Mesodermal cell (in vitro differentiated cells): ENCODE results near the gene PDX1.
A peak's percentile ranks its signal among the peaks of the same experiment; 100 is the strongest.

Experiments
- H3K27ac ChIP-seq: 2 replicates; pipeline ENCODE4 v1.7.0; 2013; ENCODE audit warnings: mild to moderate bottlenecking, low read depth, low read length, moderate library complexity; ENCODE audit not compliant: severe bottlenecking
- H3K36me3 ChIP-seq: 2 replicates; pipeline ENCODE4 v1.7.1; 2013; ENCODE audit warnings: mild to moderate bottlenecking, low read length, moderate library complexity; ENCODE audit not compliant: control insufficient read depth, insufficient read depth
- H3K4me1 ChIP-seq: one replicate; pipeline ENCODE4 v1.7.1; 2013; ENCODE audit warnings: mild to moderate bottlenecking, low read length; ENCODE audit not compliant: insufficient read depth, control insufficient read depth, poor library complexity, severe bottlenecking
- H3K4me3 ChIP-seq: 2 replicates; pipeline ENCODE4 v1.7.0; 2013; ENCODE audit warnings: low read length, control low read depth, mild to moderate bottlenecking; ENCODE audit not compliant: insufficient read depth, poor library complexity, severe bottlenecking; ENCODE audit errors: extremely low read depth
- H3K9me3 ChIP-seq: 2 replicates; pipeline ENCODE4 v1.7.1; 2013; ENCODE audit warnings: mild to moderate bottlenecking, low read length, moderate library complexity; ENCODE audit not compliant: control insufficient read depth
- WGBS, 2 experiments: methylation state at CpG; one replicate each; pipeline ENCODE4 v1.1.5; 2013; ENCODE audit warnings: missing lambda C conversion rate in 2 of 2; ENCODE audit not compliant: insufficient coverage in 2 of 2; 5-methylcytosine and 5-hydroxymethylcytosine counted together

PDX1 gene

DNA sequence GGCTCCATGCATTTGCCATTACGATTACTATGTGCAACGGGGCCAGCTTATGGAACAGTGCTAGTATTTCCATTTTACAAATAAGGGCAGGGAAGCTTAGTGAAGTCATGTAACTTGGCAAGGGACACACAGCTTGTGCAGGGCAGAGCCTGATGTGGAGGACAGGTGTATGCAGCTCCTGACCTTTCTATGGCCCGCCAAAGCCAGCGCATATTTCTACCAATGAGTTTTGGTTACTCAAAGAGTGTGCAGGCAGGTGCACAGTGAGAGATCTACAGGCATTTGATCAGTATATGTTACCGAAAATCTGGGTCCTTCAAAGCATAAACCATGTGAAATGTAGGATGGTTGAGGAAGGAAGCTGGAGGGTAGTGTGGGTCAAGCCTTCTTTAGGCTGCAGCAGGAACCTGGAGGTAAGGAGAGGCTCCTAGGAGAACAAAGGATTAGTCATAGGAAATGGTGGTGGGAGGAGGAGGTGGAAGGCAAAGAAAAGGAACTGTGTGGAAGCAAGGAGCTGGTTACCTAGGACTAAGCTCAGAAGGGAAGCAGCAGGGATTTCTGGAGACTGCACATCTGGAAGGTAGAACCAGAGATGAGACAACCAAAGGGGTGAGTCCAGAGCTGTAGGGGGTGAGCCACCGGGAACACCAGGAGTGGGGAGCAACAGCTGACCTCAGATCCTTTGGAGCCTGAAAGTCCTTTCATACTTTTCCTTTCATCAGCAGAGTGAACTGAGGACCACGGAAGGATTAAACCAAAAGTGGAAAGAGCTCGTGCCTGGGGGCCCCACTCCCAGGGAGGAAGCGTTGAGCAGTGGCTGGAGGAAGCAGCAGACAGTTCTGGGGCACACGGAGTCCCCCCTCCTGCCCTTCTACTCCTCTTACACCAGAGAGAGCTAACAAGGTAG lies 4.2 kb upstream of the PDX1 start:
- peaks cover 10% of the 10 kb centered on the region for H3K4me1 ChIP-seq
- 58 to 63% methylated on average over 7 to 8 of the region's 10 CpGs for WGBS, 2 experiments
- H3K9me3 ChIP-seq, result no peaks in the 10 kb centered on the region
- H3K27ac ChIP-seq, result no peak overlapping the region
- no peaks in the 10 kb centered on the region for H3K36me3 ChIP-seq
- H3K4me3 ChIP-seq, result no peak overlapping the region

- H3K36me3 ChIP-seq, result no peaks in the 10 kb centered on the region
- peaks cover 13% of the 10 kb centered on the region for H3K4me1 ChIP-seq
- no peaks in the 10 kb centered on the region for H3K9me3 ChIP-seq
- no peak overlapping the region for H3K27ac ChIP-seq
- no peak overlapping the region for H3K4me3 ChIP-seq
- WGBS, 2 experiments, result 1% methylated on average over 17 to 35 of the region's 48 CpGs
These were observed 2.5 kb upstream of the PDX1 start for GRCh38 chr13:27917121-27917947.

GRCh38 chr13:27918041-27918917 lies 1.5 kb upstream of the PDX1 start:
- 5% methylated on average over 22 to 31 of the region's 46 CpGs for WGBS, 2 experiments
- Histone ChIP-seq H3K4me3 (no peak overlapping the region), H3K27ac (no peak overlapping the region), H3K36me3 (no peaks in the 10 kb centered on the region), H3K9me3 (no peaks in the 10 kb centered on the region), H3K4me1 (peaks cover 13% of the 10 kb centered on the region)

GRCh38 chr13:27918918-27919658 lies 712 bp upstream of the PDX1 start:
- WGBS, 2 experiments, result 4 to 9% methylated on average over 12 to 20 of the region's 23 CpGs
- no peak overlapping the region for H3K27ac ChIP-seq
- no peaks in the 10 kb centered on the region for H3K9me3 ChIP-seq
- no peak overlapping the region for H3K4me3 ChIP-seq
- H3K4me1 ChIP-seq, result peaks cover 13% of the 10 kb centered on the region
- H3K36me3 ChIP-seq, result no peaks in the 10 kb centered on the region

DNA sequence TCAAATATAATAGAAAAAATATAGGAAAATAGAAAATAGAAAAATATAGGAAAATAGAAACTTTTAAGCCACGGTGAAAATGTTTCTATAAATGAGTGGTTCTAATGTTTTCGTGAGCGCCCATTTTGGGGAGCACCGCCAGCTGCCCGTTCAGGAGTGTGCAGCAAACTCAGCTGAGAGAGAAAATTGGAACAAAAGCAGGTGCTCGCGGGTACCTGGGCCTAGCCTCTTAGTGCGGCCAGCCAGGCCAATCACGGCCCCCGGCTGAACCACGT lies 204 bp upstream of the PDX1 start:
- Histone ChIP-seq H3K36me3 (no peaks in the 10 kb centered on the region), H3K9me3 (no peaks in the 10 kb centered on the region), H3K4me3 (peak overlapping the region; percentile 8), H3K27ac (no peak overlapping the region), H3K4me1 (peaks cover 16% of the 10 kb centered on the region)
- WGBS, 2 experiments, result 2 to 6% methylated on average over 10 to 11 of the region's 11 CpGs

DNA sequence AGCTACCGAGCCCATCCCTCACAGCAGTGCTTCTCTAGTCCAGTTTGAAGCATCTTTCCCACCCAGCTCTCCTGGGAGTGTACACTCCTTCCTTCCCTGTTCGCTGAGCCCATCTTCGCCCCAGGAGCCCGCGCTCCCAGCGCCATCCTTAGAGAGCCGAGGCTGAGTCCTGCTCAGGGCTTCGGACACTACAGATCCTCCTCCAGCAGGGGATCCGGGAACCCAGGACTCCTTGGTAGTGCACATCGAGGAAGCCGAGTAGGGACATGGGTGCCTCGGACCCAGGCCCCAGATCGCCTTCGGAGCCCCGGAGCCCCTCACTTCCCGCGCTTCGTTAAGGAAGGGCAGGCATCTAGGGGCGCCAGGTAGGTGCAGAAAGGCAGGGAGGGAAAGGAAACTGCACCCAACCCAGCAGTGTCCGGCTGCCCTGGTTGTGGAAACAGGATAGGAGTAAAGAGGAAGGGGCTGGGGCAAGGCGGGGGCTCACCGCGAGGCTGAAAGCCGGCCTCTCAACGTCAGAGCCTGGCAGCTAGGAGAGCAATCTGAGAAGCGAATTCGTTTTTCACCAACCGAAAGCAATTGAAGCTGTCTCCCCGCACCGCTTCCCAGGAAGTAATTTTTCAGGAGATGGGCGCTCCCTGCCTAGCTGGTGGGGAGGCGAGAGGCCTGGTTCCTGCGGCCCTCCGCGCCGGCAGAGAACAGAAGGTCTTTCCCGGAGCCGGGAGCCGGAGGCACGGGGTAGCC lies 1.0 kb downstream of the PDX1 start:
- no peak overlapping the region for H3K4me3 ChIP-seq
- no peak overlapping the region for H3K27ac ChIP-seq
- peaks cover 14% of the 10 kb centered on the region for H3K4me1 ChIP-seq
- no peaks in the 10 kb centered on the region for H3K36me3 ChIP-seq
- 1 to 2% methylated on average over 32 to 38 of the region's 40 CpGs for WGBS, 2 experiments
- no peaks in the 10 kb centered on the region for H3K9me3 ChIP-seq

- no peak overlapping the region for H3K27ac ChIP-seq
- H3K9me3 ChIP-seq, result no peaks in the 10 kb centered on the region
- WGBS, 2 experiments, result 0 to 1% methylated on average over 15 to 39 of the region's 41 CpGs
- peaks cover 14% of the 10 kb centered on the region for H3K4me1 ChIP-seq
- H3K36me3 ChIP-seq, result no peaks in the 10 kb centered on the region
- no peak overlapping the region for H3K4me3 ChIP-seq
These were observed 1.7 kb downstream of the PDX1 start for GRCh38 chr13:27921421-27921960.

DNA sequence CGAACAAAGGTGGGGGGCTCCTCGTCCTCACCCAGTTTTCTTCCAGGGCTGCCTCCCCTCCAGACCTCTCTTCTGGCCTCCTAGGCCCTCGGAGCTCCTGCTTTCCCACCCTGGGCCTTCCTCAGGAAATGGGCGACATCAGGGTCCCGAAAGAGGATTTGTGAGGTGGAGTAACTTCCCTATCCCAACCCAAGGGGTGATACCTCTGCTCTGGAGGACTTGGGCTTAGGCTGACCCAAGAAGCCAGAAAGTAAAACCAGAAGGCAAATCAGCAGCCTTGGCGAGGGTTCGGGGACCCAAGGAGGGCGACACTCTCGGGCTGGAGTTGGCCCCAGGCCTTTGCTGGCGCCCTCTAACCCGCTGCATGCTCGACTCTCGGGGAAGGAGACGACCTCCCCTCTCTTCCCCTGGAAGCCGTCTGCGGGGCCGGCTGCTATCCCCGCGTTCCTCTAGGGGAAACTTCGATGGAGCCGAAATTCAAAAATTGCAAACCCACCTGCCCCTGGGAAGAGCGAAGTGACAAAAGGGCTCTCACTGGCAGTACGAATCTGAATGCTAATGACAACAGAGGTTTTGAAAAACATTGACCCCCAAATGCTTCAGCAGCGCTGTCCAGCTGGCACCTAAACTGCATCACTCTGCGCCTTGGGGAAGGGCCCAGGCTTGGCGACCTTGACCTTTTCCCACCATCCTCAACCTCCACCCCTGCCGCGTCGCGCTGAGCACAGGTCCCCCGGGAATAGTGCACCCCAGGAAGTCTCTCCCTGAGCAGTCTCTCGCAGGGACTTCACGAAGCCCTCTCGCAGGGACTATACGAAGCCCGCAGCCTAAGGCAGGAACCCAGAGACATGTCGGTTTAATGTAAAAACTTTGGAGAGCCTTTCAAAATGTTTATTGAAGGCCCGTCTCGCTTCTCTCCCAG lies 2.4 kb downstream of the PDX1 start:
- Histone ChIP-seq H3K9me3 (no peaks in the 10 kb centered on the region), H3K4me1 (peaks cover 14% of the 10 kb centered on the region), H3K36me3 (no peaks in the 10 kb centered on the region), H3K27ac (no peak overlapping the region), H3K4me3 (no peak overlapping the region)
- 2 to 3% methylated on average over 23 to 24 of the region's 39 CpGs for WGBS, 2 experiments
